ENCODE data around the gene STRBP.

DNA sequence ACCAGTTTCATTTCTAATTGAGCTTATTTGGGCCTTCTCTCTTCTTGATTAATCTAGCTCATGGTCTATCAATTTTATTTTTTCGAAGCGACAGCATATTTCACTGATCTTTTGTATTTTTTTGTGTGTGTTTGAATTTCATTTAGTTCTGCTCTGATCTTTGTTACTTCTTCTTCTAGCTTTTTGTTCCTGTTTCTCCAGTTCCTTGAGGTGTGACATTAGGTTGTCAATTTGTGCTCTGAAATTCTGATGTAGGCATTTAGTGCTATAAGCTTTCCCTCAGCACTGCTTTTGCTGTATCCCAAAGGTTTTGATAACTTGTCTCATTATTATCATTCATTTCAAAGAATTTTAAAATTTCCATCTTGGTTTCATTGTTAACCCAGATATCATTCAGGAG, 67.3 kb downstream of the STRBP start:
- TF ChIP-seq POLR2A (IDR thresholded peaks at IDR 0.05; ENCODE audit: low read depth, low read length) = no peak
- TF ChIP-seq, protein P1, sequence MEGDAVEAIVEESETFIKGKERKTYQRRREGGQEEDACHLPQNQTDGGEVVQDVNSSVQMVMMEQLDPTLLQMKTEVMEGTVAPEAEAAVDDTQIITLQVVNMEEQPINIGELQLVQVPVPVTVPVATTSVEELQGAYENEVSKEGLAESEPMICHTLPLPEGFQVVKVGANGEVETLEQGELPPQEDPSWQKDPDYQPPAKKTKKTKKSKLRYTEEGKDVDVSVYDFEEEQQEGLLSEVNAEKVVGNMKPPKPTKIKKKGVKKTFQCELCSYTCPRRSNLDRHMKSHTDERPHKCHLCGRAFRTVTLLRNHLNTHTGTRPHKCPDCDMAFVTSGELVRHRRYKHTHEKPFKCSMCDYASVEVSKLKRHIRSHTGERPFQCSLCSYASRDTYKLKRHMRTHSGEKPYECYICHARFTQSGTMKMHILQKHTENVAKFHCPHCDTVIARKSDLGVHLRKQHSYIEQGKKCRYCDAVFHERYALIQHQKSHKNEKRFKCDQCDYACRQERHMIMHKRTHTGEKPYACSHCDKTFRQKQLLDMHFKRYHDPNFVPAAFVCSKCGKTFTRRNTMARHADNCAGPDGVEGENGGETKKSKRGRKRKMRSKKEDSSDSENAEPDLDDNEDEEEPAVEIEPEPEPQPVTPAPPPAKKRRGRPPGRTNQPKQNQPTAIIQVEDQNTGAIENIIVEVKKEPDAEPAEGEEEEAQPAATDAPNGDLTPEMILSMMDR (conservative IDR thresholded peaks at IDR 0.05; ENCODE audit: low read depth, low read length) = no peak
- TF ChIP-seq CEBPB (IDR thresholded peaks at IDR 0.05; ENCODE audit: low read depth, low read length) = no peak
- no peak for TF ChIP-seq RFX5 (IDR thresholded peaks at IDR 0.05; ENCODE audit: low read depth, low read length)
- TF ChIP-seq ELK1 (IDR thresholded peaks at IDR 0.05; ENCODE audit: borderline replicate concordance, low read depth, low read length) = no peak
- TF ChIP-seq MAFK (IDR thresholded peaks at IDR 0.05; ENCODE audit: low read depth, low read length) = no peak
- TF ChIP-seq, protein P2, sequence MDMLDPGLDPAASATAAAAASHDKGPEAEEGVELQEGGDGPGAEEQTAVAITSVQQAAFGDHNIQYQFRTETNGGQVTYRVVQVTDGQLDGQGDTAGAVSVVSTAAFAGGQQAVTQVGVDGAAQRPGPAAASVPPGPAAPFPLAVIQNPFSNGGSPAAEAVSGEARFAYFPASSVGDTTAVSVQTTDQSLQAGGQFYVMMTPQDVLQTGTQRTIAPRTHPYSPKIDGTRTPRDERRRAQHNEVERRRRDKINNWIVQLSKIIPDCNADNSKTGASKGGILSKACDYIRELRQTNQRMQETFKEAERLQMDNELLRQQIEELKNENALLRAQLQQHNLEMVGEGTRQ (IDR thresholded peaks at IDR 0.05; ENCODE audit: low read depth, low read length) = no peak
- TF ChIP-seq CHD1 (IDR thresholded peaks at IDR 0.05; ENCODE audit: low read depth, low read length) = no peak
- no peak for TF ChIP-seq BHLHE40 (IDR thresholded peaks at IDR 0.05; ENCODE audit: low read depth, low read length)

Measured in IMR-90 (cell line).